Measurements from ENCODE around the gene NSG1. TPM values are rescaled to one million over a fixed set of nuclear protein-coding genes. Genes with fewer than 3 reads are reported as not detected.

The NSG1 gene
- total RNA-seq, 1 experiment from 2014 or later: 8.9 TPM

Other genes with a start within 250 kb of the NSG1 start
- not detected in 2 replicates for gene OTOP1, start 160.2 kb upstream of the NSG1 start, total RNA-seq (2014; rRNA removed; shearing (Covaris generic))
- 34.1 and 37.0 TPM in 2 replicates for gene TMEM128, start 138.9 kb upstream of the NSG1 start, total RNA-seq (2014; rRNA removed; shearing (Covaris generic))
- gene LYAR, start 96.9 kb upstream of the NSG1 start, total RNA-seq (2014; rRNA removed; shearing (Covaris generic)): 46.6 and 54.9 TPM in 2 replicates
- 4.6 and 5.5 TPM in 2 replicates for gene ZBTB49, start 96.9 kb upstream of the NSG1 start, total RNA-seq (2014; rRNA removed; shearing (Covaris generic))
- 36.2 and 49.6 TPM in 2 replicates for gene STX18, start 154.9 kb downstream of the NSG1 start, total RNA-seq (2014; rRNA removed; shearing (Covaris generic))

Measured in H4 (cell line).